ENCODE results near the gene GATD1.
A peak's percentile ranks its signal among the peaks of the same experiment; 100 is the strongest.

Gene GATD1

GRCh38 chr11:824292-824880 lies 47.1 kb upstream of the GATD1 start:
- Histone ChIP-seq H3K4me2 (ENCODE audit: low read length) (no peak overlapping the region), H3K9ac (ENCODE audit: low read length) (no peak overlapping the region), H2BK120ac (ENCODE audit: low read depth, low read length) (no peak overlapping the region), H4K5ac (ENCODE audit: low read length) (no peak overlapping the region), H4K8ac (ENCODE audit: low read depth, low read length) (no peak overlapping the region), H3K18ac (ENCODE audit: low read length) (no peak overlapping the region), H3K79me1 (ENCODE audit: low read length) (peaks cover 4% of the 10 kb centered on the region), H3K36me3 (ENCODE audit: control insufficient read depth, insufficient read depth, low read length) (no peaks in the 10 kb centered on the region), H2BK5ac (ENCODE audit: low read length) (no peak overlapping the region), H3K4me1 (ENCODE audit: control insufficient read depth, low read depth, low read length) (peaks cover under 1% of the 10 kb centered on the region), H3K23ac (ENCODE audit: low read length) (no peak overlapping the region), H3K79me2 (ENCODE audit: control insufficient read depth, insufficient read depth, low read length) (no peaks in the 10 kb centered on the region), H3K27me3 (ENCODE audit: insufficient read depth, low read length, poor library complexity) (no peaks in the 10 kb centered on the region), H3K4me3 (ENCODE audit: low read length) (no peak overlapping the region), H2AK5ac (ENCODE audit: low read length) (no peak overlapping the region), H3K27ac (ENCODE audit: low read depth, low read length) (no peak overlapping the region), H3K56ac (ENCODE audit: low read length) (no peak overlapping the region), H2BK15ac (replicated peaks; ENCODE audit: low read depth) (no peak overlapping the region), H3K4ac (ENCODE audit: low read depth, low read length) (no peak overlapping the region)
- WGBS (ENCODE audit: extremely low coverage, insufficient coverage, low lambda C conversion rate): no CpG with 5 or more reads among the region's 59 CpGs
- DNase-seq: no peak

- no peak overlapping the region for H2BK120ac ChIP-seq (ENCODE audit: low read depth, low read length)
- no peak overlapping the region for H3K4ac ChIP-seq (ENCODE audit: low read depth, low read length)
- no peaks in the 10 kb centered on the region for H3K27me3 ChIP-seq (ENCODE audit: insufficient read depth, low read length, poor library complexity)
- H3K79me2 ChIP-seq (ENCODE audit: control insufficient read depth, insufficient read depth, low read length): no peaks in the 10 kb centered on the region
- no peak overlapping the region for H3K56ac ChIP-seq (ENCODE audit: low read length)
- no peak overlapping the region for H4K5ac ChIP-seq (ENCODE audit: low read length)
- H3K9ac ChIP-seq (ENCODE audit: low read length): no peak overlapping the region
- WGBS (ENCODE audit: extremely low coverage, insufficient coverage, low lambda C conversion rate): no CpG with 5 or more reads among the region's 53 CpGs
- H2AK5ac ChIP-seq (ENCODE audit: low read length): no peak overlapping the region
- peaks cover 4% of the 10 kb centered on the region for H3K79me1 ChIP-seq (ENCODE audit: low read length)
- no peak for DNase-seq
- no peak overlapping the region for H3K27ac ChIP-seq (ENCODE audit: low read depth, low read length)
- H2BK5ac ChIP-seq (ENCODE audit: low read length): no peak overlapping the region
- H2BK15ac ChIP-seq (replicated peaks; ENCODE audit: low read depth): no peak overlapping the region
- peaks cover 1% of the 10 kb centered on the region for H3K4me1 ChIP-seq (ENCODE audit: control insufficient read depth, low read depth, low read length)
- H4K8ac ChIP-seq (ENCODE audit: low read depth, low read length): no peak overlapping the region
- no peaks in the 10 kb centered on the region for H3K36me3 ChIP-seq (ENCODE audit: control insufficient read depth, insufficient read depth, low read length)
- no peak overlapping the region for H3K4me2 ChIP-seq (ENCODE audit: low read length)
- no peak overlapping the region for H3K18ac ChIP-seq (ENCODE audit: low read length)
- H3K4me3 ChIP-seq (ENCODE audit: low read length): no peak overlapping the region
- no peak overlapping the region for H3K23ac ChIP-seq (ENCODE audit: low read length)
These were observed 46.4 kb upstream of the GATD1 start for GRCh38 chr11:823441-824291.

- H3K4me2 ChIP-seq (ENCODE audit: low read length): no peak overlapping the region
- H3K18ac ChIP-seq (ENCODE audit: low read length): no peak overlapping the region
- peaks cover 4% of the 10 kb centered on the region for H3K4me1 ChIP-seq (ENCODE audit: control insufficient read depth, low read depth, low read length)
- no peak overlapping the region for H4K5ac ChIP-seq (ENCODE audit: low read length)
- no peak overlapping the region for H2BK5ac ChIP-seq (ENCODE audit: low read length)
- H2BK15ac ChIP-seq (replicated peaks; ENCODE audit: low read depth): no peak overlapping the region
- H2AK5ac ChIP-seq (ENCODE audit: low read length): no peak overlapping the region
- no peak overlapping the region for H3K4ac ChIP-seq (ENCODE audit: low read depth, low read length)
- H2BK120ac ChIP-seq (ENCODE audit: low read depth, low read length): no peak overlapping the region
- no peak overlapping the region for H4K8ac ChIP-seq (ENCODE audit: low read depth, low read length)
- no peak overlapping the region for H3K56ac ChIP-seq (ENCODE audit: low read length)
- H3K23ac ChIP-seq (ENCODE audit: low read length): no peak overlapping the region
- H3K79me2 ChIP-seq (ENCODE audit: control insufficient read depth, insufficient read depth, low read length): no peaks in the 10 kb centered on the region
- H3K36me3 ChIP-seq (ENCODE audit: control insufficient read depth, insufficient read depth, low read length): no peaks in the 10 kb centered on the region
- H3K4me3 ChIP-seq (ENCODE audit: low read length): no peak overlapping the region
- H3K79me1 ChIP-seq (ENCODE audit: low read length): peaks cover 4% of the 10 kb centered on the region
- no peak for DNase-seq
- H3K9ac ChIP-seq (ENCODE audit: low read length): no peak overlapping the region
- H3K27me3 ChIP-seq (ENCODE audit: insufficient read depth, low read length, poor library complexity): no peaks in the 10 kb centered on the region
- no CpG with 5 or more reads among the region's 22 CpGs for WGBS (ENCODE audit: extremely low coverage, insufficient coverage, low lambda C conversion rate)
- no peak overlapping the region for H3K27ac ChIP-seq (ENCODE audit: low read depth, low read length)
These were observed 44.5 kb upstream of the GATD1 start for GRCh38 chr11:821512-822371.

- Histone ChIP-seq H3K4ac (ENCODE audit: low read depth, low read length) (no peak overlapping the region), H3K4me1 (ENCODE audit: control insufficient read depth, low read depth, low read length) (peaks cover 4% of the 10 kb centered on the region), H3K36me3 (ENCODE audit: control insufficient read depth, insufficient read depth, low read length) (no peaks in the 10 kb centered on the region), H3K27me3 (ENCODE audit: insufficient read depth, low read length, poor library complexity) (no peaks in the 10 kb centered on the region), H3K79me1 (ENCODE audit: low read length) (peaks cover 4% of the 10 kb centered on the region), H3K18ac (ENCODE audit: low read length) (no peak overlapping the region), H2BK120ac (ENCODE audit: low read depth, low read length) (no peak overlapping the region), H3K79me2 (ENCODE audit: control insufficient read depth, insufficient read depth, low read length) (no peaks in the 10 kb centered on the region), H3K4me2 (ENCODE audit: low read length) (no peak overlapping the region), H4K8ac (ENCODE audit: low read depth, low read length) (no peak overlapping the region), H3K4me3 (ENCODE audit: low read length) (no peak overlapping the region), H3K56ac (ENCODE audit: low read length) (no peak overlapping the region), H2AK5ac (ENCODE audit: low read length) (no peak overlapping the region), H3K9ac (ENCODE audit: low read length) (no peak overlapping the region), H4K5ac (ENCODE audit: low read length) (no peak overlapping the region), H3K27ac (ENCODE audit: low read depth, low read length) (no peak overlapping the region), H2BK5ac (ENCODE audit: low read length) (no peak overlapping the region), H2BK15ac (replicated peaks; ENCODE audit: low read depth) (no peak overlapping the region), H3K23ac (ENCODE audit: low read length) (no peak overlapping the region)
- no CpG with 5 or more reads among the region's 11 CpGs for WGBS (ENCODE audit: extremely low coverage, insufficient coverage, low lambda C conversion rate)
- DNase-seq: no peak
These were observed 43.6 kb upstream of the GATD1 start for GRCh38 chr11:820655-821511.

- Histone ChIP-seq H2BK15ac (replicated peaks; ENCODE audit: low read depth) (no peak overlapping the region), H3K27me3 (ENCODE audit: insufficient read depth, low read length, poor library complexity) (no peaks in the 10 kb centered on the region), H2AK5ac (ENCODE audit: low read length) (no peak overlapping the region), H3K56ac (ENCODE audit: low read length) (peak overlapping the region; percentile 92), H3K4ac (ENCODE audit: low read depth, low read length) (no peak overlapping the region), H3K79me2 (ENCODE audit: control insufficient read depth, insufficient read depth, low read length) (no peaks in the 10 kb centered on the region), H2BK5ac (ENCODE audit: low read length) (no peak overlapping the region), H3K4me3 (ENCODE audit: low read length) (peak overlapping the region; percentile 73), H2BK120ac (ENCODE audit: low read depth, low read length) (no peak overlapping the region), H3K23ac (ENCODE audit: low read length) (no peak overlapping the region), H3K36me3 (ENCODE audit: control insufficient read depth, insufficient read depth, low read length) (no peaks in the 10 kb centered on the region), H4K8ac (ENCODE audit: low read depth, low read length) (no peak overlapping the region), H3K4me1 (ENCODE audit: control insufficient read depth, low read depth, low read length) (peaks cover 4% of the 10 kb centered on the region), H3K9ac (ENCODE audit: low read length) (peak overlapping the region; percentile 86), H3K4me2 (ENCODE audit: low read length) (peak overlapping the region; percentile 48), H4K5ac (ENCODE audit: low read length) (no peak overlapping the region), H3K18ac (ENCODE audit: low read length) (peak overlapping the region; percentile 51), H3K27ac (ENCODE audit: low read depth, low read length) (no peak overlapping the region), H3K79me1 (ENCODE audit: low read length) (peaks cover 4% of the 10 kb centered on the region)
- DNase-seq: peak; percentile 85
- no CpG with 5 or more reads among the region's 47 CpGs for WGBS (ENCODE audit: extremely low coverage, insufficient coverage, low lambda C conversion rate)
These were observed 42.8 kb upstream of the GATD1 start for GRCh38 chr11:819943-820649.

All from mesendoderm (in vitro differentiated cells).